Neural cell (in vitro differentiated cells): ENCODE data around the gene MAD1L1. TPM values are rescaled to one million over a fixed set of nuclear protein-coding genes. Genes with fewer than 3 reads are reported as not detected.

Experiments
- H2AFZ ChIP-seq: fragments of 200-600, 300-800 bp; sonication (generic), shearing (Covaris generic); 2 replicates; pipeline ENCODE4 v1.6.0; 2014; ENCODE audit warnings: low read depth, mild to moderate bottlenecking, antibody characterized with exemption, low read length, moderate library complexity
- H3F3A ChIP-seq: fragments of 200-600 bp; shearing (Covaris generic); 2 replicates; pipeline ENCODE4 v1.6.1; 2016; ENCODE audit warnings: mild to moderate bottlenecking, moderate library complexity, mixed read lengths, antibody characterized with exemption, low read length; ENCODE audit not compliant: insufficient read depth, poor library complexity, severe bottlenecking
- H3K27ac ChIP-seq: fragments of 200-600, 300-800 bp; sonication (generic), shearing (Covaris generic); 2 replicates; pipeline ENCODE4 v1.5.1; 2014; ENCODE audit warnings: mild to moderate bottlenecking, low read length, moderate library complexity
- H3K27me3 ChIP-seq: fragments of 300-800, 200-600 bp; sonication (generic), shearing (Covaris generic); 2 replicates; pipeline ENCODE4 v1.6.0; 2014; ENCODE audit warnings: mild to moderate bottlenecking, low read depth, low read length, moderate library complexity; ENCODE audit not compliant: insufficient read depth
- H3K36me3 ChIP-seq: fragments of 300-800, 200-600 bp; sonication (generic), shearing (Covaris generic); 2 replicates; pipeline ENCODE4 v1.5.1; 2014; ENCODE audit warnings: mild to moderate bottlenecking, antibody characterized with exemption, low read length, moderate library complexity; ENCODE audit not compliant: insufficient read depth
- H3K4me2 ChIP-seq: fragments of 300-800, 200-600 bp; sonication (generic), shearing (Covaris generic); 2 replicates; pipeline ENCODE4 v1.6.0; 2014; ENCODE audit warnings: mild to moderate bottlenecking, low read length
- H3K4me3 ChIP-seq: fragments of 300-800, 200-600 bp; sonication (generic), shearing (Covaris generic); 2 replicates; pipeline ENCODE4 v1.5.1; 2014; ENCODE audit warnings: mild to moderate bottlenecking, low read length, moderate library complexity
- H3K79me2 ChIP-seq: fragments of 200-600 bp; shearing (Covaris generic); replicated peaks from 2 replicates; pipeline ENCODE4 v1.6.0; 2014; ENCODE audit warnings: mild to moderate bottlenecking, low read length, moderate library complexity; ENCODE audit not compliant: insufficient read depth
- H3K9ac ChIP-seq: fragments of 300-800, 200-600 bp; sonication (generic), shearing (Covaris generic); 2 replicates; pipeline ENCODE4 v1.6.1; 2016; ENCODE audit warnings: mild to moderate bottlenecking, low read length, mixed read lengths
- H3K9me2 ChIP-seq: fragments of 200-600 bp; shearing (Covaris generic); 2 replicates; pipeline ENCODE4 v1.6.1; 2016; ENCODE audit warnings: mild to moderate bottlenecking, low read length, mixed read lengths; ENCODE audit not compliant: insufficient read depth
- H3K9me3 ChIP-seq: fragments of 200-600, 300-800 bp; sonication (generic), shearing (Covaris generic); 2 replicates; pipeline ENCODE4 v1.6.1; 2016; ENCODE audit warnings: mild to moderate bottlenecking, mixed run types, low read length, moderate library complexity, mixed read lengths
- H4K20me1 ChIP-seq: fragments of 200-600 bp; shearing (Covaris generic); 2 replicates; pipeline ENCODE4 v1.6.1; 2016; ENCODE audit warnings: mild to moderate bottlenecking, mixed run types; ENCODE audit not compliant: insufficient read depth
- EP300 ChIP-seq: fragments of 450-650 bp; conservative IDR thresholded peaks from 2 replicates; pipeline ENCODE4 v1.6.1; 2014; ENCODE audit warnings: antibody characterized with exemption, mild to moderate bottlenecking, moderate library complexity; ENCODE audit not compliant: poor library complexity, severe bottlenecking
- EZH2 ChIP-seq: fragments of 200-600, 300-800 bp; shearing (Covaris generic), sonication (generic); IDR thresholded peaks from 2 replicates; pipeline ENCODE4 v1.6.1; 2014; ENCODE audit warnings: antibody characterized with exemption, low read length, borderline replicate concordance, mild to moderate bottlenecking; ENCODE audit not compliant: insufficient read depth, poor library complexity, severe bottlenecking
- MXI1 ChIP-seq: fragments of 450-650 bp; conservative IDR thresholded peaks from 2 replicates; pipeline ENCODE4 v1.6.1; 2014; ENCODE audit warnings: antibody characterized with exemption, mild to moderate bottlenecking; ENCODE audit not compliant: poor library complexity, severe bottlenecking
- POLR2AphosphoS5 ChIP-seq: IDR thresholded peaks from 2 replicates; pipeline ENCODE4 v1.6.1; 2012
- RAD21 ChIP-seq: fragments of 450-650 bp; conservative IDR thresholded peaks from 2 replicates; pipeline ENCODE4 v1.6.1; 2014; ENCODE audit warnings: antibody characterized with exemption, mild to moderate bottlenecking, moderate library complexity
- SMC3 ChIP-seq: fragments of 450-650 bp; conservative IDR thresholded peaks from 2 replicates; pipeline ENCODE4 v1.6.1; 2014; ENCODE audit warnings: antibody characterized with exemption, mild to moderate bottlenecking, moderate library complexity; ENCODE audit not compliant: poor library complexity
- TAF1 ChIP-seq: IDR thresholded peaks from 2 replicates; pipeline ENCODE4 v1.6.1; 2012; ENCODE audit warnings: low read depth
- polyA plus RNA-seq: library from polyadenylated mRNA; depleted of rRNA; stranded (reverse); fragments of >200 nt; gene quantifications from 2 replicates; pipeline ENCODE4 v1.2.3, GENCODE V29; 2014
- TF ChIP-seq, protein P1 (sequence below): fragments of 450-650 bp; IDR thresholded peaks from 2 replicates; pipeline ENCODE4 v1.5.1; 2014; ENCODE audit warnings: antibody characterized with exemption, mild to moderate bottlenecking, moderate library complexity; ENCODE audit not compliant: poor library complexity, severe bottlenecking
- TF ChIP-seq, protein P2 (sequence below): IDR thresholded peaks from 2 replicates; pipeline ENCODE4 v1.6.1; 2012; ENCODE audit warnings: borderline replicate concordance

The MAD1L1 gene
- polyA plus RNA-seq, 1 donor from 2014 or later, result 31.4 TPM

DNA sequence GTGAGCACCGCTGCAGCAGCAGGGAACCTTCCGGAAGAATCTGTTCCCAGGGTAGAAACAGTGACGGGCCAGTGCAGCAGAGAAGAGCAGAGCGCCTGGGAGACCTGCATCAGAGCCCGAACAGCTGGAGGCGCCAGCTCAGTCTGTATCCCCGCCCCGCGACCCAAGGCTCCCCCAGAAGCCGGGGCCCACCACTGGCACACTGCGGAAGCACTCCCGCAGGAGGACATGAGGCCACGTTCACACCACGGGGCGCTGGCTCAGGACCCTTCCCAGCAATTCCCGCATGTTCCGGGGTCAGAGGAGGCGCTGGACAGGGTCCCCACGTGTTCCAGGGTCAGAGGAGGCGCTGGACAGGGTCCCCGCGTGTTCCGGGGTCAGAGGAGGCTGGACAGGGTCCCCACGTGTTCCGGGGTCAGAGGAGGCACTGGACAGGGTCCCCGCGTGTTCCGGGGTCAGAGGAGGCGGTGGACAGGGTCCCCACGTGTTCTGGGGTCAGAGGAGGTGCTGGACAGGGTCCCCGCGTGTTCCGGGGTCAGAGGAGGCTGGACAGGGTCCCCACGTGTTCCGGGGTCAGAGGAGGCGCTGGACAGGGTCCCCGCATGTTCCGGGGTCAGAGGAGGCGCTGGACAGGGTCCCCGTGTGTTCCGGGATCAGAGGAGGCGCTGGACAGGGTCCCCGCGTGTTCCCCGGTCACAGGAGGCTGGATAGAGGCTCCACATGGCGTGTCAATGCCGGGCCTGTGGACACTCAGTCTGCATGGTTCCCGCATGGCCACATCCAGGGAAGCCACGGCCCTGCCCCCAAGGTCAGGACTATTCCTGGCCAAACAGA, 117.6 kb downstream of the MAD1L1 start:
- Histone ChIP-seq H3K36me3 (no peaks in the 10 kb centered on the region), H3K9ac (no peak overlapping the region), H3K4me2 (no peak overlapping the region), H3K27ac (no peak overlapping the region), H3K9me2 (no peaks in the 10 kb centered on the region), H3K79me2 (no peaks in the 10 kb centered on the region), H3K27me3 (no peaks in the 10 kb centered on the region), H3K9me3 (no peaks in the 10 kb centered on the region), H2AFZ (no peak overlapping the region), H3K4me3 (no peak overlapping the region), H4K20me1 (no peaks in the 10 kb centered on the region), H3F3A (no peaks in the 10 kb centered on the region)
- TF ChIP-seq MXI1 (no peak), EP300 (no peak), TAF1 (no peak), SMC3 (no peak), POLR2AphosphoS5 (no peak), EZH2 (no peak), RAD21 (no peak)
- TF ChIP-seq, protein P1, sequence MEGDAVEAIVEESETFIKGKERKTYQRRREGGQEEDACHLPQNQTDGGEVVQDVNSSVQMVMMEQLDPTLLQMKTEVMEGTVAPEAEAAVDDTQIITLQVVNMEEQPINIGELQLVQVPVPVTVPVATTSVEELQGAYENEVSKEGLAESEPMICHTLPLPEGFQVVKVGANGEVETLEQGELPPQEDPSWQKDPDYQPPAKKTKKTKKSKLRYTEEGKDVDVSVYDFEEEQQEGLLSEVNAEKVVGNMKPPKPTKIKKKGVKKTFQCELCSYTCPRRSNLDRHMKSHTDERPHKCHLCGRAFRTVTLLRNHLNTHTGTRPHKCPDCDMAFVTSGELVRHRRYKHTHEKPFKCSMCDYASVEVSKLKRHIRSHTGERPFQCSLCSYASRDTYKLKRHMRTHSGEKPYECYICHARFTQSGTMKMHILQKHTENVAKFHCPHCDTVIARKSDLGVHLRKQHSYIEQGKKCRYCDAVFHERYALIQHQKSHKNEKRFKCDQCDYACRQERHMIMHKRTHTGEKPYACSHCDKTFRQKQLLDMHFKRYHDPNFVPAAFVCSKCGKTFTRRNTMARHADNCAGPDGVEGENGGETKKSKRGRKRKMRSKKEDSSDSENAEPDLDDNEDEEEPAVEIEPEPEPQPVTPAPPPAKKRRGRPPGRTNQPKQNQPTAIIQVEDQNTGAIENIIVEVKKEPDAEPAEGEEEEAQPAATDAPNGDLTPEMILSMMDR, result no peak
- TF ChIP-seq, protein P2, sequence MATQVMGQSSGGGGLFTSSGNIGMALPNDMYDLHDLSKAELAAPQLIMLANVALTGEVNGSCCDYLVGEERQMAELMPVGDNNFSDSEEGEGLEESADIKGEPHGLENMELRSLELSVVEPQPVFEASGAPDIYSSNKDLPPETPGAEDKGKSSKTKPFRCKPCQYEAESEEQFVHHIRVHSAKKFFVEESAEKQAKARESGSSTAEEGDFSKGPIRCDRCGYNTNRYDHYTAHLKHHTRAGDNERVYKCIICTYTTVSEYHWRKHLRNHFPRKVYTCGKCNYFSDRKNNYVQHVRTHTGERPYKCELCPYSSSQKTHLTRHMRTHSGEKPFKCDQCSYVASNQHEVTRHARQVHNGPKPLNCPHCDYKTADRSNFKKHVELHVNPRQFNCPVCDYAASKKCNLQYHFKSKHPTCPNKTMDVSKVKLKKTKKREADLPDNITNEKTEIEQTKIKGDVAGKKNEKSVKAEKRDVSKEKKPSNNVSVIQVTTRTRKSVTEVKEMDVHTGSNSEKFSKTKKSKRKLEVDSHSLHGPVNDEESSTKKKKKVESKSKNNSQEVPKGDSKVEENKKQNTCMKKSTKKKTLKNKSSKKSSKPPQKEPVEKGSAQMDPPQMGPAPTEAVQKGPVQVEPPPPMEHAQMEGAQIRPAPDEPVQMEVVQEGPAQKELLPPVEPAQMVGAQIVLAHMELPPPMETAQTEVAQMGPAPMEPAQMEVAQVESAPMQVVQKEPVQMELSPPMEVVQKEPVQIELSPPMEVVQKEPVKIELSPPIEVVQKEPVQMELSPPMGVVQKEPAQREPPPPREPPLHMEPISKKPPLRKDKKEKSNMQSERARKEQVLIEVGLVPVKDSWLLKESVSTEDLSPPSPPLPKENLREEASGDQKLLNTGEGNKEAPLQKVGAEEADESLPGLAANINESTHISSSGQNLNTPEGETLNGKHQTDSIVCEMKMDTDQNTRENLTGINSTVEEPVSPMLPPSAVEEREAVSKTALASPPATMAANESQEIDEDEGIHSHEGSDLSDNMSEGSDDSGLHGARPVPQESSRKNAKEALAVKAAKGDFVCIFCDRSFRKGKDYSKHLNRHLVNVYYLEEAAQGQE, result no peak

DNA sequence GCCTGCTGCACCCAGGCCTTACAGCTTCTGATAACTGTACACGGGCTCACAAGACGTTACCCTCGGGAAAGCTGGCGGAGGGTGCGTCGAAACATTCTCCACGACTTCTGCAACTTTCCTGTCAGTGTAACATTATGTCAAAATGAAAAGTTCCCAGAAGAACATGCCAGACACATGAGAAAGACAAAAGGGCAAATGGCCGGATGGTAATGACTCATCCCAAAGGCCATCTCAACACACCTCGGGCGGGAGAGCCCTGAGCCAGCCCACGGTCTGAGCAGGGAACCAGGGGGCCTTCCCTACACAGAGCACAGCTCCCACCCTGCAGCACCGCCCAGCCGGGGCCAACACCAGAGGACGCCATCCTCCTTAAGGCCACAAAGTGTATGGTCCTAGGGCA, 118.7 kb downstream of the MAD1L1 start:
- TF ChIP-seq, protein P1, result no peak
- TF ChIP-seq TAF1 (no peak), SMC3 (no peak), MXI1 (no peak), POLR2AphosphoS5 (no peak), EP300 (no peak), EZH2 (no peak), RAD21 (no peak)
- TF ChIP-seq, protein P2, result no peak
- Histone ChIP-seq H3K4me2 (no peak overlapping the region), H2AFZ (no peak overlapping the region), H4K20me1 (no peaks in the 10 kb centered on the region), H3K9me2 (no peaks in the 10 kb centered on the region), H3K4me3 (no peak overlapping the region), H3K27ac (no peak overlapping the region), H3K9ac (no peak overlapping the region), H3K79me2 (no peaks in the 10 kb centered on the region), H3K9me3 (no peaks in the 10 kb centered on the region), H3K27me3 (no peaks in the 10 kb centered on the region), H3K36me3 (no peaks in the 10 kb centered on the region), H3F3A (no peaks in the 10 kb centered on the region)
